Pancreas (tissue), 10 donors: Measurements from ENCODE around the gene CKS2. TPM values are rescaled to one million over a fixed set of nuclear protein-coding genes. Genes with fewer than 3 reads are reported as not detected.

Experiments
- ATAC-seq, 4 donors: fragments of 200-7000 bp; cut with Tn5 transposase; one replicate each; pipeline versions ENCODE4 v1.8.0 to v1.9.1; 2020; ENCODE audit warnings: mild to moderate bottlenecking in 4 of 4, moderate library complexity in 4 of 4
- DNase-seq, 6 donors: peaks; one replicate each; pipeline ENCODE4 v3.0.0-alpha.2; 2020
- FAIRE-seq: peaks from 2 replicates; lab custom pipeline; 2012; peaks lifted over from hg19 to GRCh38; lab: Jason Lieb, UNC
- H3K27ac ChIP-seq, 4 donors: fragments of 200-600 bp; sonication (generic); 1 replicate in 3 of 4; 2 replicates in 1 of 4; pipeline versions ENCODE4 v1.5.0 to v1.8.0; 2020
- H3K27me3 ChIP-seq, 4 donors: fragments of 200-600 bp; one replicate each; pipeline ENCODE4 v1.8.0; 2021
- H3K36me3 ChIP-seq, 3 donors: fragments of 200-600 bp; sonication (generic) in 1 of 3; one replicate each; pipeline versions ENCODE4 v1.5.0 to v1.8.0; 2020 to 2021
- H3K4me1 ChIP-seq, 3 donors: fragments of 200-600 bp; one replicate each; pipeline ENCODE4 v1.8.0; 2021
- H3K4me3 ChIP-seq, 4 donors: fragments of 200-600 bp; sonication (generic) in 2 of 4; one replicate each; pipeline versions ENCODE4 v1.5.0 to v1.8.0; 2020 to 2021
- H3K9me3 ChIP-seq, 4 donors: fragments of 200-600 bp; one replicate each; pipeline ENCODE4 v1.8.0; 2021
- WGBS, 2 donors: extraction: QIAGEN DNeasy Blood & Tissue Kit; methylation state at CpG; one replicate each; pipeline ENCODE4 v1.1.7; 2013; 5-methylcytosine and 5-hydroxymethylcytosine counted together
- intact Hi-C, 3 donors: fragments of 100-400 bp; cut with DNase I; formaldehyde crosslinking; loops; one replicate each; pipeline versions ENCODE4 v1.11.1 to v1.14.2; 2022
- polyA plus RNA-seq, 2 donors: library from polyadenylated mRNA; stranded (reverse); fragments of 200-250 nt; gene quantifications; one replicate each; pipeline ENCODE4 v1.2.3, GENCODE V29; 2013
- total RNA-seq, 6 donors: library from RNA; stranded (reverse); fragmentation: NEBNext Ultra II Directional in 4 of 6; extraction: Animal tissue kit (Norgen Biotek cat#: 25700) in 4 of 6; gene quantifications; one replicate each; pipeline versions ENCODE4 v1.2.1 to v1.2.4, GENCODE V29; 2021 to 2023
- TF ChIP-seq, protein P1 (sequence below), 4 donors: fragments of 200-600 bp; sonication (generic) in 3 of 4; IDR thresholded peaks; one replicate each; pipeline versions ENCODE4 v1.5.0 to v1.8.0; 2021; ENCODE audit warnings: antibody characterized with exemption in 4 of 4
- donor health status: healthy with polysubstance abuse.
- donor health status: DM: no; HTN: no; CAD: no; lungs with moderate emphysema.
- donor health status: DM: no; HTN: no; CAD: no.
- donor health status: control.
- donor health status: control.
- donor health status: Bipolar disorder and iron deficiency.
- donor health status: DM: yes; HTN: yes; CAD: no.
- donor health status: DM: no; HTN: no; CAD: no.
- donor health status: DM: no; HTN: no; CAD: no.
- donor health status: DM: yes; HTN: yes; CAD: no.

CKS2 gene
- total and polyA plus RNA-seq, 8 donors = 0.83 to 4.1 (median 3.0) TPM

DNA sequence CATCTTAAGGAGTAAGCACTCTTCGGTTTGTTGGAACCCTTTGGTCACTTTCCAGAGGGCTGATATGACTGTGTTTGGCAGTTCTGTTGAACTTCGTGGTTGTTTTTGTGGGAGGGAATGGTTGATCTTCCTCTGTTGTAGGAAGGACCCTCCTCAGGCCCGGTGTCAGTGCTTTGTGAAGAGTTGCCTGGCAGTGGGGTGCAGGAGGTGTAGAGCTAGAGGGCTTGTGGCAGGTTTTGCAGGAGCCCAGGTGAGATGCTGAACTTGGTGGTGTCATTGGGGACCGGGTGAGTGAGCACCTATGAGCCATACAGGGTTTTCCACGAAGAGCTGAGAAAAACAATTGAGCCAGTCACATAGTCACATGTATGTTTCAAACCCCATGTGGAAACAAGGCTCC, 34.5 kb downstream of the CKS2 start:
- TF ChIP-seq, protein P1, sequence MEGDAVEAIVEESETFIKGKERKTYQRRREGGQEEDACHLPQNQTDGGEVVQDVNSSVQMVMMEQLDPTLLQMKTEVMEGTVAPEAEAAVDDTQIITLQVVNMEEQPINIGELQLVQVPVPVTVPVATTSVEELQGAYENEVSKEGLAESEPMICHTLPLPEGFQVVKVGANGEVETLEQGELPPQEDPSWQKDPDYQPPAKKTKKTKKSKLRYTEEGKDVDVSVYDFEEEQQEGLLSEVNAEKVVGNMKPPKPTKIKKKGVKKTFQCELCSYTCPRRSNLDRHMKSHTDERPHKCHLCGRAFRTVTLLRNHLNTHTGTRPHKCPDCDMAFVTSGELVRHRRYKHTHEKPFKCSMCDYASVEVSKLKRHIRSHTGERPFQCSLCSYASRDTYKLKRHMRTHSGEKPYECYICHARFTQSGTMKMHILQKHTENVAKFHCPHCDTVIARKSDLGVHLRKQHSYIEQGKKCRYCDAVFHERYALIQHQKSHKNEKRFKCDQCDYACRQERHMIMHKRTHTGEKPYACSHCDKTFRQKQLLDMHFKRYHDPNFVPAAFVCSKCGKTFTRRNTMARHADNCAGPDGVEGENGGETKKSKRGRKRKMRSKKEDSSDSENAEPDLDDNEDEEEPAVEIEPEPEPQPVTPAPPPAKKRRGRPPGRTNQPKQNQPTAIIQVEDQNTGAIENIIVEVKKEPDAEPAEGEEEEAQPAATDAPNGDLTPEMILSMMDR (IDR thresholded peaks at IDR 0.05) = no peak
- intact Hi-C loops = no loop called here
- WGBS, 2 donors = 90 to 97% methylated on average over 5 of the region's 5 CpGs
- Histone ChIP-seq H3K9me3 (no peaks in the 10 kb centered on the region), H3K4me3 (no peak overlapping the region), H3K27me3 (no peaks in the 10 kb centered on the region), H3K36me3 (peaks cover 0 to 68% (median 41%) of the 10 kb centered on the region in 3 donors), H3K4me1 (no peaks in the 10 kb centered on the region), H3K27ac (no peak overlapping the region)
- no peak for ATAC-seq
- no peak for DNase-seq
- FAIRE-seq = no peak

- Histone ChIP-seq H3K4me1 (no peaks in the 10 kb centered on the region), H3K27me3 (no peaks in the 10 kb centered on the region), H3K4me3 (no peak overlapping the region), H3K9me3 (no peaks in the 10 kb centered on the region), H3K36me3 (peaks cover 0 to 69% (median 43%) of the 10 kb centered on the region in 3 donors), H3K27ac (no peak overlapping the region)
- TF ChIP-seq, protein P1 (IDR thresholded peaks at IDR 0.05) = no peak
- FAIRE-seq = no peak
- 93 to 94% methylated on average over 9 of the region's 9 CpGs for WGBS, 2 donors
- no peak for ATAC-seq
- intact Hi-C loops = no loop called here
- no peak for DNase-seq
Observed at GRCh38 chr9:89346696-89347095, 35.7 kb downstream of the CKS2 start.

DNA sequence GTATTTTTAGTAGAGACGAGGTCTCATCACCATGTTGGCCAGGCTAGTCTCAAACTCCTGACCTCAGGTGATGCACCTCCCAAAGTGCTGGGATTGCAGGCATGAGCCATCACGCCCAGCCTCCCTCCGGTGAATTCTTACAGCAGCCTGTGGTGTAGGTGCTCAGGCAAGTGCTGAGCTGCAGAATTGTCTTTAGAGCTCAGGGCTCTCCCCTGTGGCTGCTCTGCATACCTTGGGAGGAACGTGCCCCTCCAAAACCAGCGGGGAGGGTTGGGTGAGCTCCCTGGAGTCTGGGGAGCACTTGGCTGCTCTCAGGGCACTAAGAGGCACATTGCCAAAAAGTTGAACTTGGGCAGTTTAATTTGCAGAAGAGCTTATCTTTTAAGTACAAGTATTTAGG, 36.7 kb downstream of the CKS2 start:
- H3K27ac ChIP-seq = no peak overlapping the region
- no peak overlapping the region for H3K4me3 ChIP-seq
- 95 to 96% methylated on average over 5 of the region's 5 CpGs for WGBS, 2 donors
- no peaks in the 10 kb centered on the region for H3K4me1 ChIP-seq
- peaks cover 0 to 69% (median 37%) of the 10 kb centered on the region in 3 donors for H3K36me3 ChIP-seq
- FAIRE-seq (no peak), DNase-seq (no peak), ATAC-seq (no peak)
- no peaks in the 10 kb centered on the region for H3K27me3 ChIP-seq
- TF ChIP-seq, protein P1 (IDR thresholded peaks at IDR 0.05) = no peak
- intact Hi-C loops = no loop called here
- H3K9me3 ChIP-seq = no peaks in the 10 kb centered on the region

DNA sequence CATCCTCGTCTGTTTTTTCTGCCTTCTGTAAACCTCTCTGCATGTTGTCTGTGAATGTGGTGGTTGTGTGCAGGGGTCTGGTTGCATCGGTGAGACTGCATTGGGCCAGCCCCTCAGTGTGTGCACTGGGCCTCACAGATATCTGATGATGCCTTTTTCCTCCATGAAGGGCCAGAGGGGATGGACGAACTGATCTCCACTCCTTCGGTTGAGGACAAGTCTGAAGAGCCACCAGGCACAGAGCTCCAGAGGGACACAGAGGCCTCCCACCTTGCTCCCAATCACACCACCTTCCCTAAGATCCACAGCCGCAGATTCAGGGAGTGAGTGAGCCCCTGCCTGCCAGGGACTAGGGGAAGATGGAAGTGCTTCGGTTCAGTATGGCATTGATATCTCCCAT, 38.6 kb downstream of the CKS2 start:
- no peaks in the 10 kb centered on the region for H3K27me3 ChIP-seq
- no peak for FAIRE-seq
- no peak overlapping the region for H3K27ac ChIP-seq
- no peak for DNase-seq
- no peaks in the 10 kb centered on the region for H3K9me3 ChIP-seq
- ATAC-seq = no peak
- H3K4me3 ChIP-seq = no peak overlapping the region
- intact Hi-C loops = no loop called here
- H3K4me1 ChIP-seq = no peaks in the 10 kb centered on the region
- TF ChIP-seq, protein P1 (IDR thresholded peaks at IDR 0.05) = no peak
- WGBS, 2 donors = 90 to 99% methylated on average over 6 of the region's 6 CpGs
- H3K36me3 ChIP-seq = peaks cover 0 to 79% (median 45%) of the 10 kb centered on the region in 3 donors

DNA sequence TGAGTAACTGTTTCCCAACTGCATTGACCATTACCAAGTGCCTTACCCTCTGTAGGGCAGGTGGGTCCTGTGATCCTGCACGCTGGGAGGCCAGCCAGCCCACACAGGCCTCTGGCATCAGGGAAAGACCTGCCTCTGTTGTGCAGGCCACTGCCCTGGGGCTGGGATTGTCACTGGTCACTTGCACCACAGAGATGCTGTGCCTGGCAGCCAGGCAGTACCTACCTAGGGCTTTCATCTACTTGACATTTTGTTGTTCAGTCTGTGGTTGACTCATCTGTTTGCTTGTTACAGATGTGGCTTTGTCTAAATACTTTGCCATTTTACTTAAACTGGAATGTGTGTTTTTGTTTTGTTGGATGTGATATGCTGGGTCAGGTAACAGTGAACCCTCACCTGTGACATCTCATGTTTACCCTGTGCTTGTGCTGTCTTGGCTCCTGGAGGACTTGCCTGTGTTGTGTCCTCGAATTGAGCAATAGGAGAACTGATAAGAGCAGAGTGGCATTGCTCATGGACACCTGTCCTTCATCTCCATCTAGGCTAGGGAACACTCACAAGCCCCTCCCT, 40.1 kb downstream of the CKS2 start:
- FAIRE-seq = no peak
- 60 to 61% methylated on average over 2 of the region's 2 CpGs for WGBS, 2 donors
- Histone ChIP-seq H3K27ac (no peak overlapping the region), H3K27me3 (no peaks in the 10 kb centered on the region), H3K36me3 (peaks cover 0 to 79% (median 47%) of the 10 kb centered on the region in 3 donors), H3K4me1 (no peaks in the 10 kb centered on the region), H3K9me3 (no peaks in the 10 kb centered on the region), H3K4me3 (no peak overlapping the region)
- no peak for DNase-seq
- TF ChIP-seq, protein P1 (IDR thresholded peaks at IDR 0.05) = no peak
- intact Hi-C loops = no loop called here
- no peak for ATAC-seq
